Effector memory CD4-positive, alpha-beta T cell (primary cell): Measurements from ENCODE around the gene SPATS1.
"Not testable (repeated sequence)": the region's sequence is repeated elsewhere in the genome, so short reads cannot be mapped to it uniquely, and the experiment has no call there.

ENCODE experiments used
- DNase-seq, 3 donors: peaks; one replicate each; pipeline ENCODE4 v3.0.0-alpha.2; 2020
- H3K27ac ChIP-seq: 2 replicates; pipeline ENCODE4 v1.7.0; 2013; ENCODE audit warnings: mild to moderate bottlenecking, low read length, moderate library complexity; ENCODE audit not compliant: insufficient read depth, poor library complexity, severe bottlenecking
- H3K27me3 ChIP-seq: replicated peaks from 2 replicates; pipeline ENCODE4 v1.7.0; 2013; ENCODE audit warnings: mild to moderate bottlenecking, low read length; ENCODE audit not compliant: insufficient read depth, control insufficient read depth, poor library complexity, severe bottlenecking
- H3K36me3 ChIP-seq: 2 replicates; pipeline ENCODE4 v1.7.0; 2013; ENCODE audit warnings: mild to moderate bottlenecking, low read length, moderate library complexity; ENCODE audit not compliant: control insufficient read depth, insufficient read depth
- H3K4me1 ChIP-seq: 2 replicates; pipeline ENCODE4 v1.7.0; 2013; ENCODE audit warnings: low read length, mild to moderate bottlenecking; ENCODE audit not compliant: control insufficient read depth, insufficient read depth, poor library complexity, severe bottlenecking
- H3K4me3 ChIP-seq: 2 replicates; pipeline ENCODE4 v1.7.0; 2013; ENCODE audit warnings: low read length, low read depth, mild to moderate bottlenecking; ENCODE audit not compliant: insufficient read depth, poor library complexity, severe bottlenecking
- H3K9me3 ChIP-seq: 2 replicates; pipeline ENCODE4 v1.7.0; 2013; ENCODE audit warnings: mild to moderate bottlenecking, low read length, moderate library complexity; ENCODE audit not compliant: control insufficient read depth

Gene SPATS1

DNA sequence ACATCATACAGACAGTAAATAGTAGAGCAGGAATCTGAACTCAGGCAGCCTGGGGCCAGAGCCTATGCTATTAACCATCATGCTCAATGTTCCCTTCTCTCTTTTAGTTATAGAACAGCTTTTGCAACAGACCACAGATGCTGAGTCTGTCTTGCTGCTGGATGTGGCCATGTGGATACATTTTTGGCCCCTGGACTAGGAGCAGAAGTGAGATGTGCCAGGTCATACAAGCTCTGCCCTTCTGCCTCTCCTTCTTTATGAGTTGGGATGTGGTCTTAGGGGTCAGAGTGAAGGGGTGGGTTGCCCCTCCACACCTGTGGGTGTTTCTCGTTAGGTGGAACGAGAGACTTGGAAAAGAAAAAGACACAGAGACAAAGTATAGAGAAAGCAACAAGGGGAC is 14.7 kb upstream of the SPATS1 start:
- Histone ChIP-seq H3K27me3 (no peaks in the 10 kb centered on the region), H3K27ac (no peak overlapping the region), H3K4me1 (no peaks in the 10 kb centered on the region), H3K36me3 (no peaks in the 10 kb centered on the region), H3K4me3 (no peak overlapping the region), H3K9me3 (no peaks in the 10 kb centered on the region)
- DNase-seq: no peak

DNA sequence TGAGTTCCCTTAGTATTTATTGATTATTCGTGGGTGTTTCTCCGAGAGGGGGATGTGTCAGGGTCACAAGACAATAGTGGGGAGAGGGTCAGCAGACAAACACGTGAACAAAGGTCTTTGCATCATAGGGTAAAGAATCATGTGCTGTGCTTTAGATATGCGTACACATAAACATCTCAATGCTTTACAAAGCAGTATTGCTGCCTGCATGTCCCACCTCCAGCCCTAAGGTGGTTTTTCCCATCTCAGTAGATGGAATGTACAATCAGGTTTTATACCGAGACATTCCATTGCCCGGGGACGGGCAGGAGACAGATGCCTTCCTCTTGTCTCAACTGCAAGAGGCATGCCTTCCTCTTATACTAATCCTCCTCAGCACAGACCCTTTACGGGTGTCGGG is 14.2 kb upstream of the SPATS1 start:
- H3K27me3 ChIP-seq, H3K4me3 ChIP-seq, H3K36me3 ChIP-seq, DNase-seq, H3K9me3 ChIP-seq, H3K4me1 ChIP-seq, H3K27ac ChIP-seq: not testable (repeated sequence)

- Histone ChIP-seq H3K4me1 (no peaks in the 10 kb centered on the region), H3K27ac (no peak overlapping the region), H3K9me3 (no peaks in the 10 kb centered on the region), H3K36me3 (no peaks in the 10 kb centered on the region), H3K4me3 (no peak overlapping the region), H3K27me3 (no peaks in the 10 kb centered on the region)
- DNase-seq: no peak
Measured at GRCh38 chr6:44329858-44330257, 12.6 kb upstream of the SPATS1 start.

GRCh38 chr6:44332585-44332984 is 9.9 kb upstream of the SPATS1 start:
- Histone ChIP-seq H3K4me1 (no peaks in the 10 kb centered on the region), H3K27me3 (peaks cover 3% of the 10 kb centered on the region), H3K27ac (no peak overlapping the region), H3K9me3 (no peaks in the 10 kb centered on the region), H3K36me3 (no peaks in the 10 kb centered on the region), H3K4me3 (no peak overlapping the region)
- DNase-seq: no peak

DNA sequence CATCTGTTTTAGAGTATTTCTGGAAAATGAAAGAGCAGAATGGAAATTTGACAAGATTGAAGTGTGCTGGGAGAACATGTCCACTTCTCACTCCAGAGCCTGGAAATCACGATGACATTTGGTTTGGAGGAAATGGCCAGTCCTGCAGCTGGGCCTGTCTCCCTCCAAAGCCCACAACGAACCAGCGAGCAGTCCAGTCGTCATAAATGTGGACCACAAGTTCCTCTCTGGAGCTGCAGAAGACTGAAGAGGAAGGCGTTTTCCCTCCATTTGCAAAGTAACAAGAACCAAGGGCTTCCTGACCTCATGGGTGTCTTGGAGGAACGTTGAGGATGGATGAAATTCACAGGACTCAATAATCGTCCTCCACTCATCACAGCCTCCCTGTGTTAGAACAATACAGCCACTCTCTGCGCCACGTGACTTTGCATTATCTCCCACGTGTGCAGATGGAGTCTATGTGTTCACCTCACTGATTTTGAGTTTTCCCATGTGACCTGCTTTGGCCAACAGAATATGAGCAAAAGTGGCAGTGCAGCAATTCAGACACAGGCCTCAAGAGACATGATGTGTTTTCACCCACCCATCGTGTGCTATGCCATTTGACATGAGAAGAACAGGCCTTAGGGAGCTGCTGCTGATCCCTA is 9.1 kb upstream of the SPATS1 start:
- Histone ChIP-seq H3K4me1 (no peaks in the 10 kb centered on the region), H3K4me3 (no peak overlapping the region), H3K27ac (no peak overlapping the region), H3K9me3 (no peaks in the 10 kb centered on the region), H3K27me3 (peaks cover 3% of the 10 kb centered on the region), H3K36me3 (no peaks in the 10 kb centered on the region)
- no peak for DNase-seq

GRCh38 chr6:44333942-44334341 is 8.5 kb upstream of the SPATS1 start:
- Histone ChIP-seq H3K36me3 (no peaks in the 10 kb centered on the region), H3K9me3 (no peaks in the 10 kb centered on the region), H3K4me3 (no peak overlapping the region), H3K27me3 (peaks cover 3% of the 10 kb centered on the region), H3K27ac (no peak overlapping the region), H3K4me1 (no peaks in the 10 kb centered on the region)
- DNase-seq: no peak

DNA sequence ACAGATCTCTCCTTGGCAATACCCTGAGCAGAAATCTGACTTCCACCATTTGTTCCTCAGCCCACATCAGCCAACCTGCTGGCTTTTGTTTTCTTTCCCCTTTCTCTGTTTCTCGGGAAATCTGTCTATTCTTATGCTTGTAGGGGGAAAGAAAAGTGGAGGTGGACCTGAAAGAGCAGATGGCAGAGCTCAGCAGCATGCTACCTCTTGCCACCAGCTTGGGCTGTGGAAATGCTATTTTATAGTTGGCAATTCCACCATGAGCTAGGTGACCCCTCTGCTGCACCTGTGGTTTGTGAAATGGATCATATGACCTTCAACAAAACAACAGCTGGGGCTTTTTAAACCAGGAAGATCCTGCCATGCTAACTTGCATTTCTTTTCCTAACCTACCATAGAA is 6.8 kb upstream of the SPATS1 start:
- Histone ChIP-seq H3K27ac (no peak overlapping the region), H3K27me3 (peaks cover 3% of the 10 kb centered on the region), H3K4me3 (no peak overlapping the region), H3K9me3 (no peaks in the 10 kb centered on the region), H3K36me3 (no peaks in the 10 kb centered on the region), H3K4me1 (no peaks in the 10 kb centered on the region)
- no peak for DNase-seq

- H3K4me3 ChIP-seq: no peak overlapping the region
- H3K27me3 ChIP-seq: peaks cover 15% of the 10 kb centered on the region
Measured at GRCh38 chr6:44338228-44339122, 4.0 kb upstream of the SPATS1 start.

GRCh38 chr6:44339301-44339700 is 3.1 kb upstream of the SPATS1 start:
- H3K9me3 ChIP-seq: no peaks in the 10 kb centered on the region
- no peaks in the 10 kb centered on the region for H3K36me3 ChIP-seq
- DNase-seq: no peak
- H3K27me3 ChIP-seq: peaks cover 17% of the 10 kb centered on the region
- no peak overlapping the region for H3K27ac ChIP-seq
- no peak overlapping the region for H3K4me3 ChIP-seq
- no peaks in the 10 kb centered on the region for H3K4me1 ChIP-seq

More at GRCh38 chr6:44338228-44339122, 4.0 kb upstream of the SPATS1 start:
- Histone ChIP-seq H3K4me1 (no peaks in the 10 kb centered on the region), H3K36me3 (no peaks in the 10 kb centered on the region), H3K27ac (no peak overlapping the region), H3K9me3 (no peaks in the 10 kb centered on the region)
- DNase-seq: peak; percentile 12 to 40 (median 40)
